ENCODE data around the gene IGHMBP2.
"Not testable (repeated sequence)": the region's sequence is repeated elsewhere in the genome, so short reads cannot be mapped to it uniquely, and the experiment has no call there.

The IGHMBP2 gene

GRCh38 chr11:68973706-68974105, 70.0 kb downstream of the IGHMBP2 start:
- H3K4me1 ChIP-seq (ENCODE audit: insufficient read depth, low read length); H3K9ac ChIP-seq (ENCODE audit: low read depth, low read length); H3K27me3 ChIP-seq (ENCODE audit: insufficient read depth, low read length); H3K27ac ChIP-seq (ENCODE audit: low read length); H3K36me3 ChIP-seq (ENCODE audit: insufficient read depth, low read depth, low read length); H3K9me3 ChIP-seq (ENCODE audit: insufficient read depth, low read depth, low read length); H3K4me3 ChIP-seq (ENCODE audit: low read length): not testable (repeated sequence)

- no peaks in the 10 kb centered on the region for H3K4me1 ChIP-seq (ENCODE audit: insufficient read depth, low read length)
- H3K9ac ChIP-seq (ENCODE audit: low read depth, low read length), result no peak overlapping the region
- no peaks in the 10 kb centered on the region for H3K9me3 ChIP-seq (ENCODE audit: insufficient read depth, low read depth, low read length)
- no peak overlapping the region for H3K4me3 ChIP-seq (ENCODE audit: low read length)
- no peaks in the 10 kb centered on the region for H3K36me3 ChIP-seq (ENCODE audit: insufficient read depth, low read depth, low read length)
- no peaks in the 10 kb centered on the region for H3K27me3 ChIP-seq (ENCODE audit: insufficient read depth, low read length)
- no peak overlapping the region for H3K27ac ChIP-seq (ENCODE audit: low read length)
Observed at GRCh38 chr11:68974421-68975194, 70.9 kb downstream of the IGHMBP2 start.

GRCh38 chr11:68976095-68976494, 72.4 kb downstream of the IGHMBP2 start:
- no peaks in the 10 kb centered on the region for H3K27me3 ChIP-seq (ENCODE audit: insufficient read depth, low read length)

GRCh38 chr11:68976563-68976962, 72.9 kb downstream of the IGHMBP2 start:
- H3K27ac ChIP-seq (ENCODE audit: low read length), result no peak overlapping the region
- H3K27me3 ChIP-seq (ENCODE audit: insufficient read depth, low read length), result no peaks in the 10 kb centered on the region
- no peaks in the 10 kb centered on the region for H3K4me1 ChIP-seq (ENCODE audit: insufficient read depth, low read length)
- no peaks in the 10 kb centered on the region for H3K36me3 ChIP-seq (ENCODE audit: insufficient read depth, low read depth, low read length)
- H3K4me3 ChIP-seq (ENCODE audit: low read length), result no peak overlapping the region
- no peaks in the 10 kb centered on the region for H3K9me3 ChIP-seq (ENCODE audit: insufficient read depth, low read depth, low read length)
- no peak overlapping the region for H3K9ac ChIP-seq (ENCODE audit: low read depth, low read length)

More at GRCh38 chr11:68976095-68976494, 72.4 kb downstream of the IGHMBP2 start:
- H3K9me3 ChIP-seq (ENCODE audit: insufficient read depth, low read depth, low read length), result no peaks in the 10 kb centered on the region
- no peaks in the 10 kb centered on the region for H3K4me1 ChIP-seq (ENCODE audit: insufficient read depth, low read length)
- H3K36me3 ChIP-seq (ENCODE audit: insufficient read depth, low read depth, low read length), result no peaks in the 10 kb centered on the region
- no peak overlapping the region for H3K9ac ChIP-seq (ENCODE audit: low read depth, low read length)
- no peak overlapping the region for H3K27ac ChIP-seq (ENCODE audit: low read length)
- no peak overlapping the region for H3K4me3 ChIP-seq (ENCODE audit: low read length)

- no peaks in the 10 kb centered on the region for H3K36me3 ChIP-seq (ENCODE audit: insufficient read depth, low read depth, low read length)
- H3K9me3 ChIP-seq (ENCODE audit: insufficient read depth, low read depth, low read length), result no peaks in the 10 kb centered on the region
- H3K9ac ChIP-seq (ENCODE audit: low read depth, low read length), result no peak overlapping the region
- no peak overlapping the region for H3K4me3 ChIP-seq (ENCODE audit: low read length)
- H3K27ac ChIP-seq (ENCODE audit: low read length), result no peak overlapping the region
- H3K27me3 ChIP-seq (ENCODE audit: insufficient read depth, low read length), result no peaks in the 10 kb centered on the region
- H3K4me1 ChIP-seq (ENCODE audit: insufficient read depth, low read length), result no peaks in the 10 kb centered on the region
Observed at GRCh38 chr11:68977781-68978625, 74.3 kb downstream of the IGHMBP2 start.

GRCh38 chr11:68978626-68978930, 74.9 kb downstream of the IGHMBP2 start:
- H3K27ac ChIP-seq (ENCODE audit: low read length), result no peak overlapping the region
- no peaks in the 10 kb centered on the region for H3K36me3 ChIP-seq (ENCODE audit: insufficient read depth, low read depth, low read length)
- H3K27me3 ChIP-seq (ENCODE audit: insufficient read depth, low read length), result no peaks in the 10 kb centered on the region
- no peaks in the 10 kb centered on the region for H3K4me1 ChIP-seq (ENCODE audit: insufficient read depth, low read length)
- H3K9ac ChIP-seq (ENCODE audit: low read depth, low read length), result no peak overlapping the region
- H3K4me3 ChIP-seq (ENCODE audit: low read length), result no peak overlapping the region
- H3K9me3 ChIP-seq (ENCODE audit: insufficient read depth, low read depth, low read length), result no peaks in the 10 kb centered on the region

GRCh38 chr11:68978931-68979594, 75.4 kb downstream of the IGHMBP2 start:
- Histone ChIP-seq H3K4me1 (ENCODE audit: insufficient read depth, low read length) (no peaks in the 10 kb centered on the region), H3K9ac (ENCODE audit: low read depth, low read length) (no peak overlapping the region; the same call in 1 of the 2 replicates), H3K9me3 (ENCODE audit: insufficient read depth, low read depth, low read length) (no peaks in the 10 kb centered on the region), H3K4me3 (ENCODE audit: low read length) (no peak overlapping the region), H3K27me3 (ENCODE audit: insufficient read depth, low read length) (no peaks in the 10 kb centered on the region), H3K36me3 (ENCODE audit: insufficient read depth, low read depth, low read length) (no peaks in the 10 kb centered on the region), H3K27ac (ENCODE audit: low read length) (no peak overlapping the region)

GRCh38 chr11:68979931-68980775, 76.5 kb downstream of the IGHMBP2 start:
- H3K36me3 ChIP-seq (ENCODE audit: insufficient read depth, low read depth, low read length), result no peaks in the 10 kb centered on the region
- H3K27me3 ChIP-seq (ENCODE audit: insufficient read depth, low read length), result no peaks in the 10 kb centered on the region
- no peak overlapping the region for H3K27ac ChIP-seq (ENCODE audit: low read length)
- no peak overlapping the region for H3K4me3 ChIP-seq (ENCODE audit: low read length)
- no peaks in the 10 kb centered on the region for H3K9me3 ChIP-seq (ENCODE audit: insufficient read depth, low read depth, low read length)
- H3K9ac ChIP-seq (ENCODE audit: low read depth, low read length), result no peak overlapping the region
- H3K4me1 ChIP-seq (ENCODE audit: insufficient read depth, low read length), result no peaks in the 10 kb centered on the region

GRCh38 chr11:68980776-68981065, 77.0 kb downstream of the IGHMBP2 start, which contains the start of gene MRGPRD:
Gene MRGPRD, minus strand, starts transcription at chr11:68980986. Its CDS starts 0 bp downstream, at chr11:68980986.
- Histone ChIP-seq H3K9ac (ENCODE audit: low read depth, low read length) (no peak within 1 kb of the TSS), H3K27me3 (ENCODE audit: insufficient read depth, low read length) (no peaks in the 10 kb centered on the region), H3K9me3 (ENCODE audit: insufficient read depth, low read depth, low read length) (no peaks in the 10 kb centered on the region), H3K4me1 (ENCODE audit: insufficient read depth, low read length) (no peaks in the 10 kb centered on the region), H3K27ac (ENCODE audit: low read length) (no peak within 1 kb of the TSS), H3K4me3 (ENCODE audit: low read length) (no peak within 1 kb of the TSS), H3K36me3 (ENCODE audit: insufficient read depth, low read depth, low read length) (no peaks in the 10 kb centered on the region)

- Histone ChIP-seq H3K27me3 (ENCODE audit: insufficient read depth, low read length) (no peaks in the 10 kb centered on the region), H3K4me3 (ENCODE audit: low read length) (no peak overlapping the region), H3K36me3 (ENCODE audit: insufficient read depth, low read depth, low read length) (no peaks in the 10 kb centered on the region), H3K9ac (ENCODE audit: low read depth, low read length) (no peak overlapping the region), H3K4me1 (ENCODE audit: insufficient read depth, low read length) (no peaks in the 10 kb centered on the region), H3K9me3 (ENCODE audit: insufficient read depth, low read depth, low read length) (no peaks in the 10 kb centered on the region), H3K27ac (ENCODE audit: low read length) (no peak overlapping the region)
Observed at GRCh38 chr11:68982134-68982533, 78.4 kb downstream of the IGHMBP2 start.

- H3K27me3 ChIP-seq (ENCODE audit: insufficient read depth, low read length), result no peaks in the 10 kb centered on the region
- H3K4me1 ChIP-seq (ENCODE audit: insufficient read depth, low read length), result no peaks in the 10 kb centered on the region
- no peak overlapping the region for H3K27ac ChIP-seq (ENCODE audit: low read length)
- no peak overlapping the region for H3K9ac ChIP-seq (ENCODE audit: low read depth, low read length)
- H3K4me3 ChIP-seq (ENCODE audit: low read length), result no peak overlapping the region
- H3K9me3 ChIP-seq (ENCODE audit: insufficient read depth, low read depth, low read length), result no peaks in the 10 kb centered on the region
- no peaks in the 10 kb centered on the region for H3K36me3 ChIP-seq (ENCODE audit: insufficient read depth, low read depth, low read length)
Observed at GRCh38 chr11:68983801-68984200, 80.1 kb downstream of the IGHMBP2 start.
